Adrenal gland (tissue), 5 donors: ENCODE measurements around the gene KRT81.

ENCODE experiments used
- CTCF ChIP-seq, 6 experiments: fragments of 450-650 bp in 4 of 6; fragments of 200-600 bp in 2 of 6; sonication (generic) in 1 of 6; IDR thresholded peaks; 1 replicate in 5 of 6; 2 replicates in 1 of 6; pipeline versions ENCODE4 v1.5.1 to v1.8.0; 2016 to 2021; ENCODE audit warnings: antibody characterized with exemption in 6 of 6, mild to moderate bottlenecking in 2 of 6, moderate library complexity in 1 of 6
- POLR2A ChIP-seq, 2 donors: fragments of 450-650 bp; IDR thresholded peaks; one replicate each; pipeline ENCODE4 v1.6.1; 2017; ENCODE audit warnings: antibody characterized with exemption in 2 of 2, mild to moderate bottlenecking in 2 of 2, moderate library complexity in 1 of 2
- donor health status: DM: no; HTN: no; CAD: no.

- TF ChIP-seq CTCF (IDR thresholded peaks at IDR 0.05) (no peak), POLR2A (IDR thresholded peaks at IDR 0.05) (peak in 1 of 2 donors; percentile 30)
Measured at GRCh38 chr12:52248541-52249461, 42.5 kb downstream of the KRT81 start.
